Measurements from ENCODE around the gene SYF2. TPM values are rescaled to one million over a fixed set of nuclear protein-coding genes. Genes with fewer than 3 reads are reported as not detected.

SYF2 gene
- total RNA-seq, result 20.4 and 25.0 TPM in 2 replicates

GRCh38 chr1:25232027-25232865, at the start of gene SYF2:
Gene SYF2 (minus strand): TSS chr1:25232502. CDS start chr1:25232467, 35 bp downstream.

GRCh38 chr1:25272238-25272637, 39.9 kb upstream of the SYF2 start, which contains the start of gene RHD:
Gene RHD (plus strand): TSS chr1:25272509. CDS start chr1:25272548, 39 bp downstream.

GRCh38 chr1:25247024-25247828, 14.9 kb upstream of the SYF2 start, which contains the start of gene RSRP1:
Gene RSRP1 (minus strand): TSS chr1:25247454. CDS start chr1:25246963, 491 bp downstream.

Other genes with a start within 250 kb of the SYF2 start
- 86.8 and 103 TPM in 2 replicates for gene RSRP1, start 15.0 kb upstream of the SYF2 start, total RNA-seq
- not detected in 2 replicates for gene RHD, start 40.0 kb upstream of the SYF2 start, total RNA-seq
- gene TMEM50A, start 105.8 kb upstream of the SYF2 start, total RNA-seq, result 66.5 and 144 TPM in 2 replicates
- gene RHCE, start 188.3 kb upstream of the SYF2 start, total RNA-seq, result 1.0 and 1.5 TPM in 2 replicates
- gene MACO1, start 198.4 kb upstream of the SYF2 start, total RNA-seq, result 13.1 and 13.9 TPM in 2 replicates

All from smooth muscle cell of the pulmonary artery (primary cell).